ENCODE data around the gene FAM185A.
"Not testable (repeated sequence)": the region's sequence is repeated elsewhere in the genome, so short reads cannot be mapped to it uniquely, and the experiment has no call there.

Gene FAM185A

DNA sequence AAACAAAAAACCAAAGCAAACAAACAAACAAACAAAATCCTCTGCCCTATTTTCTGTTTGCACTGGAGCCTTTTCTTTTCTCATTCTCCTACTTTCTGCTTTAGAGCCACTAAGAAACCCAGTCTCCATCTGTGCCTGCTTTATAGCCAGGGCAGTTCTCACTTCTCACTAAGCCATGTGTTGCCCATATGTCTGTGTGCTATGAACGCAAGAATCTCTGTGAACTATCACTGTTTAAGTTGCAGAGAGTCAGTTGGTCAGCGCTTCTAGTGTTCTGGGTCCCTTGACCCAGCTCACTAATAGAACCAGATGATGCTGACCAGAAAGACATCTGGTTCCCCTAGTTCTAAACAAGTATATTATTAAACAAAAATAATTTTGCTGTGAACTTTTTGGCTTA is 81.4 kb downstream of the FAM185A start:
- DNase-seq (ENCODE audit: low read depth), result no peak

DNA sequence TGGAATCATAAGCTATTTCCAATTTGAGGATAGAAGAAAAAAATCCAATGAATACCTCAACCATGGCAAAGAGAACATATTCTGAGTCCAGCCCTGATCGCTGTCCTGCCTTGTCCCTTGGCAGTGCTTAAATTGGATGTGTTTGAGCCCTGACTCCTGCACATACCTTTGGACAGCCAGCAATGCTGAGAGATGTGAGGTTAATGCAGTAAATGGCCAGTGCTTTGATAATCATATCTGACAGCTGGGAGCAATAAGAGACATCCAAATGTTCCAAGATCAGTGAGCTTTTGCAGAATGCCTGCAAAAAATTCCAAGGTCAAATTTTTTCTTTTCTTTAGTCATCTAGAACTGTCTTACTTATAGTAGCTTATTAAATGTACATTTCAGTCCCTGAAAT is 83.9 kb downstream of the FAM185A start:
- no peak for DNase-seq (ENCODE audit: low read depth)

DNA sequence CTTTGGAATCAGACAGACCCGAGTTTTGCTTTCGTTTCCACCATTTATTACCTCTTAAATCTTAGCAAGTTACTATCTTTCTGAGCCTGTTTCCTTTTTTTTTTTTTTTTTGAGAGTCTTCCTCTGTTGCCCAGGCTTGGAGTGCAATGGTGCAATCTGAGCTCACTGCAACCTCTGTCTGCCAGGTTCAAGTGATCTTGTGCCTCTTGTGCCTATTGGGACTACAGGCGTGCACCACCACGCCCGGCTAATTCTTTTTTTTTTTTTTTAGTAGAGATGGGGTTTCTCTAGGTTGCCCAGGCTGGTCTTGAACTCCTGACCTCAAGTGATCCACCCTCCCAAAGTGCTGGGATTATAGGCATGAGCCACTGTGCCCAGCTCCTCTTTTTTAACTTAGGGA is 84.5 kb downstream of the FAM185A start:
- no peak for DNase-seq (ENCODE audit: low read depth)

DNA sequence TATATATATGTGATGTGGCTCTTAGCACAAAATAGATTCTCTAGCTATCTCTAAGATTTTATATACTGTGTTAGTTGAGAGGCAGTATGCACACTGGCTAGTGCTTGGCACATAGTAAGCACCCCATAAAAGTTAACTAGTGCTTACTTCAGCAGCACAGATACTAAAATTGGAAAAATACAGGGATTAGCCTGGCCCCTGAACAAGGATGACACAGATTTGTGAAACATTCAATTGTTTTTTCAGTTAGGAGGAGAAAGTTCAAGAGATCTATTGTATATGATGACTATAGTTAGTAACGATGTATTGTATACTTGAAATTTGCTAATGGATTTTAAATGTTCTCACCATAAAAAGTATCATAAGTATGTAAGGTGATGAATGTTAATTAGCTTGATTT is 85.7 kb downstream of the FAM185A start:
- DNase-seq (ENCODE audit: low read depth), result no peak

DNA sequence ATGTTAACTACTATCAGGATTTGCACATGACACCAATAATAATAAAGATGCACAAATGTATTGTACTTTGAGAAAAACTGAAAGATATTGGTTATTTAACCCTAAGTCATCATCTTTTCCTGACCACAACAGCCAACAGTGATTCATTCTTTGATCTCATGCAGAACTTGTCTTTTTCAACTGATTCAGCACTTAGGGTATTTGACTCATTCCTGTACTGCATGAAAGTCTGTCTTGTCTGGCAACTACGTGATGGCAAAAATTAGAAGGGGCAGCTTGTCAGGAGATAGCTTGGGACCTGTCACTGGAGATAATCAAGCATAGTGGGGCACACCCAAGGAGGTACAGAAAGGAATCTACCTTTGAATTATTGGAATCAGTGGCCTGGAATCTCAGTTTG is 86.2 kb downstream of the FAM185A start:
- peak; percentile 84 for DNase-seq (ENCODE audit: low read depth)

DNA sequence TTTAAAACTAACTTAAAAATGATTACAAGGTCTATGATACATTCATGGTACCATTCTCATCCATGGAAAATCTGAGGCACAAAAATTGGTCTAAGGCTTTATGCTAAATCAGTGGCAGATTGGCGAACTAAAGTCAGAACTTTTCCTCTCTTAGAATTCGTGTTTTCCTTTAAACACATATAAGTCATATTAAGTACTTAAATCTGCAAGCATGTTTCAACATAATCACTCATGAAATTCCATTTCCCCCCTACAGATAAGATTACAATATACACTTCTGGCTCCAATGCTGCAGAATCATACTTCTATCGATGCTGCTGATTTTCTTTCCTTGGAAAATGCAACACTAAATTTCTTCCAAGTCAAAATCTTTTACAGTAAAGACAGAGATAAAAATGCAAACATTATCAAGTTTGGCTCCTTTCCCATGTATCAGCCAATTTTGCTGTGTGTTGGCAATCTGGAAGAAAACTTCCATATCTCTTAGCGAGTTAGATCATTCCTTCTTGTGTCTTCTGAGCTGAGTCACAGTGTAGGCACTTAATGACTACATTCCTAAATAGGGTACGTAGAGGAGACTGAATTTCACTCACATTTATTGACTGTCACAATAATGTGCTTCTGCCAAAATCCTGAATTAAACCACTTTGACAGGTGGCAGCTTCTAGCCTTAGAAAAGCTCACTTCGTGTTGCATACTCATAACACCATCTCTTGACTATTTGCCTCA is 87.6 kb downstream of the FAM185A start:
- peak; percentile 86 for DNase-seq (ENCODE audit: low read depth)

DNA sequence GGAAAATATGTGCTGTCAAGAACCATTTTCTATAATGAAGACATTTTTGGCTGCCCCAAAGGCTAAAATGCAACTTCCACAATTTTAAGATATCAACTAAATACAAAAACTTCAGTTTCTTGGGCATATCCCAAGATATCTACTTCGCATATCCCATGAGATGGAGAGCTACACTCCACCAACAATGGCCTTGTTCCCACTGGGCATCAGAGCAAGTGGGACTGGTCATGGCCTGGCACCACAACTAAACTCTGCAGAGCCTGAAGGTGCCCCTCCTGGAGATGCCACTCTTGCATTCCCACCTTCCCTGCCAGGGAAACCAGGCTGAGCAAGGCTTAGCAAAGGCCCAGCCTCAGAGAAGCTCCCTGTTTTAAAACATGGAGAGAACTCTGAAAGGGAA is 88.2 kb downstream of the FAM185A start:
- no peak for DNase-seq (ENCODE audit: low read depth)

DNA sequence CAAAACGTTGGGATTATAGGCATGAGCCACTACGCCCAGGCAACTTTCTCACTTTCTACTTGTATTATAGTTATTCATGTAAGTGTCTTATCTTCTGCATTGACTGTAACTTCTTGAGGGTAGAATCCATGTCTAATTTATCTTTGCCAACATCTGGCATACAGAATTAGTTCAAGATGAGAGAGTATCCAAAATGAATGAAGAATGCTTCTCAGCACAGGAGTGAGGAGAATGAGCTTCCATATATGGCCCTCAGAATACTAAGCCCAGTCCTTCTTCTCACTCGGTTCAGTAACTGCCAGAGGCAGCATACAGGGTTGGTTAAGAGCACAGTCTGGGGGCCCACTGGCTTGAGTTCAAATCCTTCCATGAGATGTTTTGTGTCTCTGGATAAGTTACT is 89.0 kb downstream of the FAM185A start:
- no peak for DNase-seq (ENCODE audit: low read depth)

DNA sequence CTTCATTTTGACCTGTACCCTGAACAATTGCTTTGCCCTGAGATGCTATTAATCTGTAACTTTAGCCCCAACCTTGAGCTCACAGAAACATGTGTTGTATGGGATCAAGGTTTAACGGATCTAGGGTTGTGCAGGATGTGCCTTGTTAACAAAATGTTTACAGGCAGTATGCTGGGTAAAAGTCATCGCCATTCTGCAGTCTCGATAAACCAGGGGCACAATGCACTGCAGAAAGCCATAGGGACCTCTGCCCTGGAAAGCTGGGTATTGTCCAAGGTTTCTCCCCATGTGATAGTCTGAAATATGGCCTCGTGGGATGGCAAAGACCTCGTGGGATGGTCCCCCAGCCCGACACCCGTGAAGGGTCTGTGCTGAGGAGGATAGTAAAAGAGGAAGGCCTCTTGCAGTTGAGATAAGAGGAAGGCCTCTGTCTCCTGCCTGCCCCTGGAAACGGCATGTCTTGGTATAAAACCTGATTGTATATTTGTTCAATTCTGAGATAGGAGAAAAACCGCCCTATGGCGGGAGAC is 89.8 kb downstream of the FAM185A start:
- not testable (repeated sequence) for DNase-seq (ENCODE audit: low read depth)

DNA sequence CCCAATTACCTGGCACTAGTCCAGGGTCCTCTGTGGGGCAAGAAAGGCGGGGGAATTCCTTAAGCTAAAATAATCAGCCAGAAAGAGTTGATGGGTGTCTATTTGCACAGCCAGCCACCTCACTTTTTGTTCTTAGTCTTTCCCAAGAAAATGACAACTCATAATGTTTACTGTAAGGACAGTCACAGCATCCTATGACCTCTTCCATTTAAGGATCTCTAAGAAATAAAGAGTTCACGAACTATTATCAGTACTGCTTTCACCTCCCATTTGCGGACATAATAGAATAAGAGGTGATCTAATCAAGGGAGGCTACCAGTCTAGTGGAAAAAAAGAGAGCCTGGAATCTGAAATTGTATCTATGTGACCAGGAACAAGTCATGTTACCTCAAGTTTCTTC is 91.6 kb downstream of the FAM185A start:
- DNase-seq (ENCODE audit: low read depth), result no peak

DNA sequence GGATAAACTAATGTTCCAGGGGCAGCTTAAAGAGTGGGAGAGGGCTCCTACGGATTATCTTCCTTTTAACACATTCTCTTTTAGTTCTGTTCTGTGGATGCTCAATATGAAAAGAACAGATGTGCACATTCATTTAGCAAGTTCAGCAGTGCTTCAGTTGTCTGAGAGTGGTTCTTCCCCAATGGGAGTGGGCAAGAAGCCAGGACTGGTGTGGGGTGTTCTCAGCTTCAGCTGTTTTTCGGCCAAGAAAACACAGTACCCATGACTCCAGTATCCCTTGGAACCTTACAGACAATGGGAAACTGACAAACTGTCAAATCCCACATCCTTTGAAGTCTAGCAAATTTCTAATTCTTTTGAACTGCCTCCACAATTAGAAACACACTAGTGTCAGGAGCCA is 92.5 kb downstream of the FAM185A start:
- DNase-seq (ENCODE audit: low read depth), result no peak

DNA sequence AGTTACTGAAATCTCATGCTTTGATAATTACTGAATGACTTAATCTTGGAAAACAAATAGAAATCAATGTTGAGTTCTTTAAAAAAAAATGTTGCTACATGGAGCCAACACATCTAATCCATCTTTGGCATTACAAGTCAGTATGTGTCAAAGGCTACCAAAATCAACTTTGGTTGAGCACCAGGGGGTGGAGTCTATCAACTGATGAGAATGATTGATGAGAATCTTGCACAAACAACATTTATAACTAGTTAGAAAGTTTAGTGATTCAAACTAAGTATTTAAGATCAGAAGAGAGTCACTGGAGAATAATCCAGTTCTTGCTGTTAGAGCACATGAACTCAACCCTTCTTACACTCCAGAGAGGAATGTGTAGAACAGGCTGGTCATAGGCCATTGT is 93.5 kb downstream of the FAM185A start:
- DNase-seq (ENCODE audit: low read depth), result no peak

DNA sequence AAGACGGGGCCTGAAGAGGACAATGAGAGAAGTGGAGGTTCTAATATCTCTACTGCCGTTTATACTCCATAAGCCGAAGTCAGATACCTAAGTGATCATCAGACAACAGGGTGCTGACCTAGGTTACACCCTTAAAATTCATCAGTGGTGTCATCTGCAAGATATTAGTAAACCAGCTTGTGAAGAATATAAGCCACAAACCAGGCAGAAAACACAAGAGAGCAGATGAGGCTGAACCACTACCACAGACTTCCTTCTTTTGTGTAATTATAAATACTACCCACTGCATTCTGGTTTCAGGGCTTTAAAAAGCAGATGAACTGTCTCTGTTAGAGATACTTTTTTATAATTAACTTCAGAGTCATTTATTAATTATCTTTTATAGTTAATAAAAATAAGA is 95.1 kb downstream of the FAM185A start:
- DNase-seq (ENCODE audit: low read depth), result no peak

DNA sequence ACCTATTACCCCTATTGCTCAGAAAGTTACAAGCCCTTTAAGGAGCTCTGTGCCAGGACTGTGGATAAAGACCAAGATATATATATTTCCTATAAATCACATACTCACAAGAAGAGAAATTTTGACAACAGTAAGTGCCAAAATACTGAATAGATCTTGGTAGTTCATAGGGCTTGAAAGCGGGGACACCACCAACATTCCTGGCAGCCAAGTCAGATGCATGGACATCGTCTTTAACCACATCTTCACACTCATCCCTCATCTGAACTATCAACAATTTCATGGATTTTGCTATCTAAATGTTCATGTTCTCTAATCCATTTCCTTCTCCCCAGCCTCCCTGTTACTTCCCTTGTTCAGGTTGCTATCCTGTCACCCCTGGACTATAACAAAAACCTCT is 96.5 kb downstream of the FAM185A start:
- DNase-seq (ENCODE audit: low read depth), result no peak

DNA sequence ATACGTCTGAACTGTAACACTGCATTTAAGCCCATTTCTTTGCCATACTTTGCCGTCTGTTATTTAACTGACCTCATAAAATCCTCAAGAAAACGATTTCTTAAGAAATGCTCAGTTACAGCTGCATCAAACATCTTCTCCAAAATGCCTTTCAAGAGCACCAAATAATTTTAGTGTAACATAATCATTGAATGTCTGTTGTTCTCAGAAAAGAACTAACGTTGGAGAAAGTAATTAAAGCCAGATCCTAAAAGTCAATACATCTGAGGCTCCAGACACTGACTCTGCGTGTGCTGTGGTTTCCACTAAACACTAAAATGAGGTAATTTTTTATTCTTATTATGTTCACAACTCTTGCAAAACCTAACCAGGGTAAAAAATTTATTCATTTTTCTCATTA is 100.3 kb downstream of the FAM185A start:
- no peak for DNase-seq (ENCODE audit: low read depth)

DNA sequence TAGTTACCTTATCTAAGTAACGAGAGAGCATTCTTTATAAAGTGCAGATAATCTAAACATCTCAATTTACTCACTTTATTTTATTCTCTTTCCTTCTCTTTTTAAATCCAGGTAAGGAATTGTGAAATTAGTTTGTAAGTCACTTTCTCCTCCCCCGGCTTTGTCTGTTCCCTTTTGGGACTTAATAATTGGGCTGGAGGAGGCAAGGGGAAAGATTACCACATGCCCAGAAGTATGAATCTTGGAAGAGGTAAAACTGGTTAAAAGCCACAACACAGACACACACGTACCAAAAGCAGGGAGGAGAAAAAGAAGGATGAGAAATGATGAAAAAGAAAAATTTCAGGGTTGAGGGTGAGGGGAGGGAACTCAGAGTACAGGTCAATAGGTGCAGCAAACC is 100.7 kb downstream of the FAM185A start:
- DNase-seq (ENCODE audit: low read depth), result no peak

DNA sequence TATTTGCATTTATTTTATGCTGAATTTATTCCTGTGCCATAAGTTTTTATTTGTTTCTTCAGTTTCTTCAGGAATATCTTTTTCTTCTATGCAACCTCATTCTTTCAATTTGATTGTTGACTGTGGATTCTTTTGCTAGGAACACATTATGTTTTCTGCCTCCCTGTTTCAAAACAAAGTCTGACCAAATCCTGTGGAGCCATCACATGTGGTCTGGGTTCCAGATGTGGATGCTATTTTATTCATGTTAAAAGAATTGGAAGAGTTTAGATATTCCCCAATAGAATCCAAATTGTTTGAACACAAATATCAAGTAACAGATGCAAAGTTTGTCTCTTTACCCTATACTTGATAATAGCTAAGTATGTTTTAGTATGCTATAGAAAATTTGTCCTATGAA is 107.2 kb downstream of the FAM185A start:
- DNase-seq (ENCODE audit: low read depth), result no peak

All from non-pigmented ciliary epithelial cell (primary cell).